Measurements from ENCODE around the gene TEKT3.

Gene TEKT3

GRCh38 chr17:15270628-15271381, 70.6 kb downstream of the TEKT3 start:
- no peak for TF ChIP-seq ZNF274 (IDR thresholded peaks at IDR 0.05; ENCODE audit: low read depth, low read length)

GRCh38 chr17:15269780-15270089, 71.7 kb downstream of the TEKT3 start:
- no peak overlapping the region for H3K4me3 ChIP-seq (ENCODE audit: low read length)
- TF ChIP-seq ZNF274 (IDR thresholded peaks at IDR 0.05; ENCODE audit: low read depth, low read length), result no peak

More at GRCh38 chr17:15270628-15271381, 70.6 kb downstream of the TEKT3 start:
- H3K4me3 ChIP-seq (ENCODE audit: low read length), result no peak overlapping the region

GRCh38 chr17:15269087-15269779, 72.2 kb downstream of the TEKT3 start:
- TF ChIP-seq ZNF274 (IDR thresholded peaks at IDR 0.05; ENCODE audit: low read depth, low read length), result no peak
- no peak overlapping the region for H3K4me3 ChIP-seq (ENCODE audit: low read length)

GRCh38 chr17:15268461-15268860, 72.9 kb downstream of the TEKT3 start:
- TF ChIP-seq ZNF274 (IDR thresholded peaks at IDR 0.05; ENCODE audit: low read depth, low read length), result no peak
- no peak overlapping the region for H3K4me3 ChIP-seq (ENCODE audit: low read length)

- H3K4me3 ChIP-seq (ENCODE audit: low read length), result no peak overlapping the region
- no peak for TF ChIP-seq ZNF274 (IDR thresholded peaks at IDR 0.05; ENCODE audit: low read depth, low read length)
Measured at GRCh38 chr17:15267996-15268395, 73.4 kb downstream of the TEKT3 start.

GRCh38 chr17:15266325-15267125, 74.9 kb downstream of the TEKT3 start:
- H3K4me3 ChIP-seq (ENCODE audit: low read length), result no peak overlapping the region
- no peak for TF ChIP-seq ZNF274 (IDR thresholded peaks at IDR 0.05; ENCODE audit: low read depth, low read length)

GRCh38 chr17:15265131-15265530, 76.3 kb downstream of the TEKT3 start, which contains the start of gene PMP22:
TSS of gene PMP22 (minus strand) at chr17:15265326. CDS start at chr17:15260727, 4,599 bp downstream.
- H3K4me3 ChIP-seq (ENCODE audit: low read length), result no peak within 1 kb of the TSS
- no peak for TF ChIP-seq ZNF274 (IDR thresholded peaks at IDR 0.05; ENCODE audit: low read depth, low read length)

- no peak for TF ChIP-seq ZNF274 (IDR thresholded peaks at IDR 0.05; ENCODE audit: low read depth, low read length)
- H3K4me3 ChIP-seq (ENCODE audit: low read length), result no peak overlapping the region
Measured at GRCh38 chr17:15264542-15264941, 76.9 kb downstream of the TEKT3 start.

GRCh38 chr17:15263680-15264079, 77.7 kb downstream of the TEKT3 start:
- H3K4me3 ChIP-seq (ENCODE audit: low read length), result no peak overlapping the region
- no peak for TF ChIP-seq ZNF274 (IDR thresholded peaks at IDR 0.05; ENCODE audit: low read depth, low read length)

GRCh38 chr17:15263206-15263579, 78.2 kb downstream of the TEKT3 start:
- no peak overlapping the region for H3K4me3 ChIP-seq (ENCODE audit: low read length)
- TF ChIP-seq ZNF274 (IDR thresholded peaks at IDR 0.05; ENCODE audit: low read depth, low read length), result no peak

- H3K4me3 ChIP-seq (ENCODE audit: low read length), result no peak overlapping the region
- TF ChIP-seq ZNF274 (IDR thresholded peaks at IDR 0.05; ENCODE audit: low read depth, low read length), result no peak
Measured at GRCh38 chr17:15262291-15263205, 78.8 kb downstream of the TEKT3 start.

- no peak overlapping the region for H3K4me3 ChIP-seq (ENCODE audit: low read length)
- TF ChIP-seq ZNF274 (IDR thresholded peaks at IDR 0.05; ENCODE audit: low read depth, low read length), result no peak
Measured at GRCh38 chr17:15261802-15262290, 79.6 kb downstream of the TEKT3 start.

- H3K4me3 ChIP-seq (ENCODE audit: low read length), result no peak overlapping the region
- TF ChIP-seq ZNF274 (IDR thresholded peaks at IDR 0.05; ENCODE audit: low read depth, low read length), result no peak
Measured at GRCh38 chr17:15261258-15261801, 80.1 kb downstream of the TEKT3 start.

All from GM08714 (cell line).